GM18511 (cell line): ENCODE data around the gene SLC16A8.

Experiments
- ATAC-seq: cut with Tn5 transposase; IDR thresholded peaks from one replicate; pipeline ENCODE4 v1.9.1; 2021; ENCODE audit warnings: mild to moderate bottlenecking, moderate library complexity; ENCODE audit not compliant: unreplicated experiment

Gene SLC16A8

GRCh38 chr22:38031491-38031890 is 52.5 kb downstream of the SLC16A8 start:
- no peak for ATAC-seq

GRCh38 chr22:38030311-38031133 is 53.5 kb downstream of the SLC16A8 start:
- ATAC-seq, result no peak

- ATAC-seq, result no peak
Measured at GRCh38 chr22:38029901-38030300, 54.1 kb downstream of the SLC16A8 start.

- no peak for ATAC-seq
Measured at GRCh38 chr22:38029370-38029769, 54.6 kb downstream of the SLC16A8 start.

GRCh38 chr22:38028344-38029130 is 55.4 kb downstream of the SLC16A8 start:
- no peak for ATAC-seq
